Lower leg skin (tissue), 4 donors: ENCODE data around the gene DOCK3. TPM values are rescaled to one million over a fixed set of nuclear protein-coding genes. Genes with fewer than 3 reads are reported as not detected.
"Not testable (repeated sequence)": the region's sequence is repeated elsewhere in the genome, so short reads cannot be mapped to it uniquely, and the experiment has no call there.

Experiments used
- DNase-seq, 2 donors: peaks; one replicate each; pipeline ENCODE4 v3.0.0-alpha.2; 2019; ENCODE audit warnings: low spot score in 2 of 2
- H3K4me3 ChIP-seq: fragments of 200-600 bp; sonication (generic); 2 replicates; pipeline ENCODE4 v1.5.1; 2017; ENCODE audit warnings: mild to moderate bottlenecking, low read depth; ENCODE audit not compliant: poor library complexity, severe bottlenecking
- CTCF ChIP-seq, 3 donors: fragments of 450-650 bp; IDR thresholded peaks; one replicate each; pipeline ENCODE4 v1.5.1; 2016; ENCODE audit warnings: antibody characterized with exemption in 3 of 3, mild to moderate bottlenecking in 3 of 3, moderate library complexity in 2 of 3
- POLR2A ChIP-seq, 2 donors: fragments of 450-650 bp; IDR thresholded peaks; one replicate each; pipeline ENCODE4 v1.6.1; 2016 to 2017; ENCODE audit warnings: antibody characterized with exemption in 2 of 2, mild to moderate bottlenecking in 1 of 2, moderate library complexity in 1 of 2
- WGBS, 2 donors: methylation state at CpG; one replicate each; pipeline ENCODE4 v1.1.5; 2018; 5-methylcytosine and 5-hydroxymethylcytosine counted together
- intact Hi-C: fragments of 100-400 bp; cut with DNase I; formaldehyde crosslinking; loops from one replicate; pipeline ENCODE4 v1.15.0; 2023; ENCODE audit warnings: low total_unique reads
- total RNA-seq, 4 donors: library from RNA; depleted of rRNA; stranded (reverse); fragments of >200 nt; gene quantifications; one replicate each; pipeline ENCODE4 v1.1.0, GENCODE V29; 2016

The DOCK3 gene
- total RNA-seq, 4 donors from 2014 or later = 2.0 to 4.5 (median 3.0) TPM

GRCh38 chr3:50817756-50818529, 143.2 kb downstream of the DOCK3 start:
- 36 to 47% methylated on average over 3 of the region's 3 CpGs for WGBS, 2 donors
- no peak for DNase-seq
- TF ChIP-seq POLR2A (IDR thresholded peaks at IDR 0.05) (no peak), CTCF (IDR thresholded peaks at IDR 0.05) (no peak)
- intact Hi-C loops = no loop called here
- no peak overlapping the region for H3K4me3 ChIP-seq

GRCh38 chr3:50819882-50820281, 145.2 kb downstream of the DOCK3 start:
- intact Hi-C loops = no loop called here
- no peak overlapping the region for H3K4me3 ChIP-seq
- DNase-seq = no peak
- TF ChIP-seq POLR2A (IDR thresholded peaks at IDR 0.05) (no peak), CTCF (IDR thresholded peaks at IDR 0.05) (no peak)
- 91 to 95% methylated on average over 5 of the region's 5 CpGs for WGBS, 2 donors

GRCh38 chr3:50825841-50826240, 151.1 kb downstream of the DOCK3 start:
- H3K4me3 ChIP-seq = no peak overlapping the region
- TF ChIP-seq CTCF (IDR thresholded peaks at IDR 0.05) = no peak
- TF ChIP-seq POLR2A (IDR thresholded peaks at IDR 0.05) = no peak
- intact Hi-C loops = no loop called here
- DNase-seq = no peak
- WGBS, 2 donors = 75 to 78% methylated on average over 1 of the region's 1 CpG

- TF ChIP-seq POLR2A (IDR thresholded peaks at IDR 0.05) (no peak), CTCF (IDR thresholded peaks at IDR 0.05) (no peak)
- DNase-seq = no peak
- intact Hi-C loops = no loop called here
- H3K4me3 ChIP-seq = no peak overlapping the region
- 86 to 88% methylated on average over 3 of the region's 3 CpGs for WGBS, 2 donors
Measured at GRCh38 chr3:50830451-50830850, 155.7 kb downstream of the DOCK3 start.

GRCh38 chr3:50831009-50831408, 156.3 kb downstream of the DOCK3 start:
- intact Hi-C loops = not testable (repeated sequence)
- 95 to 96% methylated on average over 2 of the region's 2 CpGs for WGBS, 2 donors

GRCh38 chr3:50840983-50841489, 166.3 kb downstream of the DOCK3 start:
- intact Hi-C loops = no loop called here
- H3K4me3 ChIP-seq = no peak overlapping the region
- no peak for DNase-seq
- 49 to 95% methylated on average over 1 of the region's 1 CpG for WGBS, 2 donors
- TF ChIP-seq CTCF (IDR thresholded peaks at IDR 0.05) (no peak), POLR2A (IDR thresholded peaks at IDR 0.05) (no peak)

More at GRCh38 chr3:50831009-50831408, 156.3 kb downstream of the DOCK3 start:
- not testable (repeated sequence) for DNase-seq, H3K4me3 ChIP-seq
